Measurements from ENCODE around the gene PDPK1.
A peak's percentile ranks its signal among the peaks of the same experiment; 100 is the strongest.

PDPK1 gene

GRCh38 chr16:2507052-2507659 lies 30.7 kb upstream of the PDPK1 start:
- Histone ChIP-seq H2AFZ (ENCODE audit: low read depth, low read length) (no peak overlapping the region), H3K4ac (ENCODE audit: low read depth in 1 of 2, low read length in 2 of 2) (no peak overlapping the region), H2BK12ac (ENCODE audit: low read length in 2 of 2) (no peak overlapping the region), H2BK5ac (ENCODE audit: low read depth, low read length, poor library complexity, severe bottlenecking) (no peak overlapping the region), H3K14ac (ENCODE audit: low read length in 2 of 2) (no peak overlapping the region), H3K27ac (ENCODE audit: low read length, poor library complexity, severe bottlenecking) (no peak overlapping the region), H3K4me3 (ENCODE audit: insufficient read depth in 1 of 2, low read depth in 1 of 2, low read length in 2 of 2) (no peak overlapping the region), H3K18ac (ENCODE audit: low read depth in 1 of 2, low read length in 2 of 2) (no peak overlapping the region), H3K9me3 (ENCODE audit: control insufficient read depth, low read length) (no peaks in the 10 kb centered on the region), H2BK120ac (ENCODE audit: low read depth, low read length) (no peak overlapping the region), H3K27me3 (ENCODE audit: control insufficient read depth in 1 of 2, insufficient read depth in 1 of 2, low read length in 2 of 2) (no peaks in the 10 kb centered on the region), H3K9ac (ENCODE audit: low read length) (no peak overlapping the region), H3K79me1 (replicated peaks; ENCODE audit: low read length, poor library complexity, severe bottlenecking) (peaks cover 7% of the 10 kb centered on the region), H3K36me3 (ENCODE audit: control insufficient read depth in 1 of 2, insufficient read depth in 2 of 2, low read depth in 1 of 2, low read length in 2 of 2) (peaks cover 0 to 4% of the 10 kb centered on the region in 2 experiments), H4K8ac (ENCODE audit: low read length) (no peak overlapping the region), H3K23ac (ENCODE audit: low read length in 2 of 2) (no peak overlapping the region), H2BK15ac (ENCODE audit: low read depth, poor library complexity, severe bottlenecking) (no peak overlapping the region), H3K4me2 (ENCODE audit: low read length, poor library complexity, severe bottlenecking) (no peak overlapping the region), H4K91ac (ENCODE audit: low read length) (no peak overlapping the region), H3K4me1 (ENCODE audit: control insufficient read depth, insufficient read depth, low read depth, low read length) (peaks cover 27% of the 10 kb centered on the region), H2AK5ac (ENCODE audit: low read length, severe bottlenecking) (no peak overlapping the region)
- 90% methylated on average over 14 of the region's 14 CpGs for WGBS
- no peak for DNase-seq

DNA sequence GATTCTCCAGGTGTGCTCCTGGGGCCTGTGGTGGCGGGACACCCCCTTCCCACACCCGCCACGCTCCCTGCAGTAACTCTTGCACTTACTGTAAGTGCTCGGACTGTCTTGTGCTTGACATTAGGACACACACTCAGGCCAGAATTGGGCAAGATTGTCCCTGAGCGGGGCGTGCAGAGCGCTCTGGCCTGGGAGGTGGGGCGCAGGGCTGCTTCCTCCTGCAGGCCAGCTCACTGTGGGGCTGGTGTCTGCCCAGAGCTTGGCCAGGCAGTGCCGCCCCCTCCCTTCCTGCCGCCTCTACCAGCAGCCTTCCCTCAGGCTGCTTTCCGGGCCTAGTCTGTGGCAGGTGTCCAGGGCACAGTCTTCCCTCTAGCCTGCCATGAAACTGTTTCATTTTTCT lies 30.2 kb upstream of the PDPK1 start:
- DNase-seq: no peak
- no peak overlapping the region for H2BK15ac ChIP-seq (ENCODE audit: low read depth, poor library complexity, severe bottlenecking)
- peak overlapping the region; percentile 0 for H4K91ac ChIP-seq (ENCODE audit: low read length)
- peaks cover 27% of the 10 kb centered on the region for H3K4me1 ChIP-seq (ENCODE audit: control insufficient read depth, insufficient read depth, low read depth, low read length)
- H3K23ac ChIP-seq (ENCODE audit: low read length in 2 of 2): no peak overlapping the region
- peaks cover 0 to 4% of the 10 kb centered on the region in 2 experiments for H3K36me3 ChIP-seq (ENCODE audit: control insufficient read depth in 1 of 2, insufficient read depth in 2 of 2, low read depth in 1 of 2, low read length in 2 of 2)
- no peak overlapping the region for H4K8ac ChIP-seq (ENCODE audit: low read length)
- H3K27me3 ChIP-seq (ENCODE audit: control insufficient read depth in 1 of 2, insufficient read depth in 1 of 2, low read length in 2 of 2): no peaks in the 10 kb centered on the region
- H2AFZ ChIP-seq (ENCODE audit: low read depth, low read length): no peak overlapping the region
- peaks cover 7% of the 10 kb centered on the region for H3K79me1 ChIP-seq (replicated peaks; ENCODE audit: low read length, poor library complexity, severe bottlenecking)
- no peak overlapping the region for H3K14ac ChIP-seq (ENCODE audit: low read length in 2 of 2)
- H2BK5ac ChIP-seq (ENCODE audit: low read depth, low read length, poor library complexity, severe bottlenecking): no peak overlapping the region
- no peak overlapping the region for H3K18ac ChIP-seq (ENCODE audit: low read depth in 1 of 2, low read length in 2 of 2)
- H3K9me3 ChIP-seq (ENCODE audit: control insufficient read depth, low read length): no peaks in the 10 kb centered on the region
- no peak overlapping the region for H3K27ac ChIP-seq (ENCODE audit: low read length, poor library complexity, severe bottlenecking)
- H2BK12ac ChIP-seq (ENCODE audit: low read length in 2 of 2): no peak overlapping the region
- no peak overlapping the region for H3K9ac ChIP-seq (ENCODE audit: low read length)
- no peak overlapping the region for H3K4me2 ChIP-seq (ENCODE audit: low read length, poor library complexity, severe bottlenecking)
- H2BK120ac ChIP-seq (ENCODE audit: low read depth, low read length): no peak overlapping the region
- no peak overlapping the region for H3K4me3 ChIP-seq (ENCODE audit: insufficient read depth in 1 of 2, low read depth in 1 of 2, low read length in 2 of 2)
- no peak overlapping the region for H3K4ac ChIP-seq (ENCODE audit: low read depth in 1 of 2, low read length in 2 of 2)
- H2AK5ac ChIP-seq (ENCODE audit: low read length, severe bottlenecking): no peak overlapping the region
- WGBS: 93% methylated on average over 9 of the region's 11 CpGs

DNA sequence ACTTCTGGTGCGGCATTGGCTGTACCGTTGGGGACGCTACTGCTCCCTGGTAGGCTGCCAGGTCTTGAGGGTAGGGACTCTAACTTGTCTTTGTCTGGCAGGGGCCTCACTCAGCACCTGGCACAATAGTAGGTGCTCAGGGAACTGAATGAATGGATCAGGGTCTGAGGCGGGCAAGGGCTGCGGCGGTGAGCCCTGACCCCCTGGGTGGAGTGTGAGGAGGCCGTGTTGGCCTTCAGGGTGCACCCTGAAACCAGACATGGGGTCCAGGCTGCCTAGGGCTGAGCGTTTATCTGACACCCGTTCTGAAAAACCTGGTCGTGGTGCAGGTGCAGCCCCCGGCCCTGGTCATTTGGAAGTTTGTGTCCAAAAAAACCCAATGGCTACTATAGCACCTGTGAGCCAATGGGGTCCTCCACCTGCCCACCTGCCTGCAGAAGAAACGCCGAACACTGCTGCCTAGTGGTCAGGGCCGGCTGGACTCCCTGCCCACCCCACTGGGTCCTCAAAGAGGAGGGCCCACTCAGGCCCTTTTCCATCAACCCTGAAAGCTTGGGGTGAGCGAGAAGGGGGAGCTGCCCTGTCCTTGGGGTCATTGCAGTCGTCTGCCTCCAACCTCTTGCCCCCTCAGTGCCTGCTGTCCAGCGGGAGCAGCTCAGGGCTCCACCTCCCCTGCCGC lies 29.0 kb upstream of the PDPK1 start:
- no peak overlapping the region for H2BK5ac ChIP-seq (ENCODE audit: low read depth, low read length, poor library complexity, severe bottlenecking)
- H3K79me1 ChIP-seq (replicated peaks; ENCODE audit: low read length, poor library complexity, severe bottlenecking): peaks cover 7% of the 10 kb centered on the region
- H2BK12ac ChIP-seq (ENCODE audit: low read length in 2 of 2): no peak overlapping the region
- no peak for DNase-seq
- H3K4me3 ChIP-seq (ENCODE audit: insufficient read depth in 1 of 2, low read depth in 1 of 2, low read length in 2 of 2): no peak overlapping the region
- peaks cover 33% of the 10 kb centered on the region for H3K4me1 ChIP-seq (ENCODE audit: control insufficient read depth, insufficient read depth, low read depth, low read length)
- WGBS: 93% methylated on average over 18 of the region's 18 CpGs
- H3K14ac ChIP-seq (ENCODE audit: low read length in 2 of 2): no peak overlapping the region
- no peak overlapping the region for H3K23ac ChIP-seq (ENCODE audit: low read length in 2 of 2)
- H3K18ac ChIP-seq (ENCODE audit: low read depth in 1 of 2, low read length in 2 of 2): no peak overlapping the region
- no peak overlapping the region for H3K4me2 ChIP-seq (ENCODE audit: low read length, poor library complexity, severe bottlenecking)
- no peak overlapping the region for H2AK5ac ChIP-seq (ENCODE audit: low read length, severe bottlenecking)
- no peaks in the 10 kb centered on the region for H3K27me3 ChIP-seq (ENCODE audit: control insufficient read depth in 1 of 2, insufficient read depth in 1 of 2, low read length in 2 of 2)
- no peak overlapping the region for H3K4ac ChIP-seq (ENCODE audit: low read depth in 1 of 2, low read length in 2 of 2)
- H2AFZ ChIP-seq (ENCODE audit: low read depth, low read length): no peak overlapping the region
- H3K9me3 ChIP-seq (ENCODE audit: control insufficient read depth, low read length): no peaks in the 10 kb centered on the region
- no peak overlapping the region for H2BK120ac ChIP-seq (ENCODE audit: low read depth, low read length)
- H4K91ac ChIP-seq (ENCODE audit: low read length): no peak overlapping the region
- no peak overlapping the region for H2BK15ac ChIP-seq (ENCODE audit: low read depth, poor library complexity, severe bottlenecking)
- peaks cover 0 to 4% of the 10 kb centered on the region in 2 experiments for H3K36me3 ChIP-seq (ENCODE audit: control insufficient read depth in 1 of 2, insufficient read depth in 2 of 2, low read depth in 1 of 2, low read length in 2 of 2)
- no peak overlapping the region for H3K27ac ChIP-seq (ENCODE audit: low read length, poor library complexity, severe bottlenecking)
- H4K8ac ChIP-seq (ENCODE audit: low read length): no peak overlapping the region
- no peak overlapping the region for H3K9ac ChIP-seq (ENCODE audit: low read length)

DNA sequence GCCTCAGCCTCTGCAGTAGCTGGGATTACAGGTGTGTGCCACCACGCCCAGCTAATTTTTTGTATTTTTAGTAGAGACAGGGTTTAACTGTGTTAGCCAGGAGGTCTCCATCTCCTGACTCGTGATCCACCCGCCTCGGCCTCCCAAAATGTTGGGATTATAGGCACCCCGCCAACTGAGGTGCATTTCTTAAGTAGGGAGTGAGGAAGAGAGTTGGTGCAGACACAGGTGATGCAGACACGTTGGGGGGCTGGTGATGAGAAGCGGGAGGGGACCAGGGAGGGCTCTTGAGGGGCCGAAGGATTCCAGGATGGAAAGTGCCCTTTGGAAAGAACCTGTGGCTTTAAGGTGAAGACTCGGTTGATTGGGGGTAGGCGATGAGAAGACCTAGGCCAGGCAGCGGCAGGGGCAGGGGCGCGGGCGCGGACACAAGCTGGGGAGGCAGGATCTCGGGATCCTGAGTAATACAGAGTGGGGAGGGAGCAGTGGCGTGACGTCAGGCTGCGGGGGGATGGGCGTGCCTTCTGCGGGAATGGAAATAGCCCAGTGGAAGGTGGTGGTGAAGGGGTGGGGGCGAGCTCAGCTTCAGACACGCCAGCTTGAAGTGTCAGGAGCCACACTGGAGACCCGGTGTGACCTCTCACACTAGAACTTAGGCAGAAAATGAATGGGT lies 26.6 kb upstream of the PDPK1 start:
- Histone ChIP-seq H3K36me3 (ENCODE audit: control insufficient read depth in 1 of 2, insufficient read depth in 2 of 2, low read depth in 1 of 2, low read length in 2 of 2) (peaks cover under 1 to 10% of the 10 kb centered on the region in 2 experiments), H3K14ac (ENCODE audit: low read length in 2 of 2) (peak overlapping the region in 1 of 2 experiments; percentile 32), H2AK5ac (ENCODE audit: low read length, severe bottlenecking) (peak overlapping the region; percentile 92), H3K4me1 (ENCODE audit: control insufficient read depth, insufficient read depth, low read depth, low read length) (peaks cover 44% of the 10 kb centered on the region), H2BK15ac (ENCODE audit: low read depth, poor library complexity, severe bottlenecking) (peak overlapping the region; percentile 73), H2BK120ac (ENCODE audit: low read depth, low read length) (no peak overlapping the region), H3K23ac (ENCODE audit: low read length in 2 of 2) (no peak overlapping the region), H4K91ac (ENCODE audit: low read length) (no peak overlapping the region), H3K4me3 (ENCODE audit: insufficient read depth in 1 of 2, low read depth in 1 of 2, low read length in 2 of 2) (peak overlapping the region in 1 of 2 experiments; percentile 61), H3K9me3 (ENCODE audit: control insufficient read depth, low read length) (no peaks in the 10 kb centered on the region), H3K79me1 (replicated peaks; ENCODE audit: low read length, poor library complexity, severe bottlenecking) (peaks cover 7% of the 10 kb centered on the region), H3K18ac (ENCODE audit: low read depth in 1 of 2, low read length in 2 of 2) (peak overlapping the region; percentile 46 to 54), H3K4ac (ENCODE audit: low read depth in 1 of 2, low read length in 2 of 2) (peak overlapping the region; percentile 19 to 27), H3K9ac (ENCODE audit: low read length) (peak overlapping the region; percentile 95), H2AFZ (ENCODE audit: low read depth, low read length) (no peak overlapping the region), H3K27me3 (ENCODE audit: control insufficient read depth in 1 of 2, insufficient read depth in 1 of 2, low read length in 2 of 2) (no peaks in the 10 kb centered on the region), H3K27ac (ENCODE audit: low read length, poor library complexity, severe bottlenecking) (no peak overlapping the region), H2BK12ac (ENCODE audit: low read length in 2 of 2) (peak overlapping the region in 1 of 2 experiments; percentile 21), H2BK5ac (ENCODE audit: low read depth, low read length, poor library complexity, severe bottlenecking) (peak overlapping the region; percentile 50), H3K4me2 (ENCODE audit: low read length, poor library complexity, severe bottlenecking) (peak overlapping the region; percentile 32), H4K8ac (ENCODE audit: low read length) (peak overlapping the region; percentile 24)
- peak; percentile 78 for DNase-seq
- 51% methylated on average over 24 of the region's 24 CpGs for WGBS
